K562 (cell line): ENCODE data around the gene TMEM150C. TPM values are rescaled to one million over a fixed set of nuclear protein-coding genes. Genes with fewer than 3 reads are reported as not detected.

Source experiments
- ATAC-seq: fragments of 200-7000 bp; cut with Tn5 transposase; 3 replicates; pipeline ENCODE4 v1.9.1; 2020; ENCODE audit warnings: moderate library complexity
- Bru-seq: library from RNA; stranded (reverse); fragments of 400-500 nt; gene quantifications from one replicate; lab custom pipeline; 2021; lab: Mats Ljungman, UMichigan
- BruChase-seq, 2 experiments: library from RNA; stranded (reverse); fragments of 400-500 nt; gene quantifications; one replicate each; lab custom pipeline; 2021; lab: Mats Ljungman, UMichigan
- BruUV-seq: library from RNA; stranded (reverse); fragments of 400-500 nt; replicated peaks from 2 replicates; lab custom pipeline; 2021; lab: Mats Ljungman, UMichigan
- CTCF ChIA-PET: fragments of 300-600 bp; formaldehyde crosslinking; extraction: SDS; loops from one replicate; lab custom pipeline; 2021; ENCODE audit warnings: low intra/inter-chr PET ratio; lab: Yijun Ruan, JAX
- POLR2A ChIA-PET: fragments of 300-600, 350-650 bp; sonication (Branson Sonifier 250); formaldehyde crosslinking; extraction: SDS; loops from one replicate; lab custom pipeline; 2021; ENCODE audit warnings: antibody characterized with exemption, inconsistent platforms; lab: Yijun Ruan, JAX
- DNase-seq, 4 experiments: peaks; one replicate each; pipeline versions ENCODE4 v3.0.0 to v3.0.0-alpha.2; 2011 to 2018; ENCODE audit warnings: low spot score in 3 of 4, mixed read lengths in 3 of 4; ENCODE audit errors: extremely low read depth in 1 of 4
- FAIRE-seq: peaks from 2 replicates; lab custom pipeline; 2011; peaks lifted over from hg19 to GRCh38; lab: Jason Lieb, UNC
- H2AFZ ChIP-seq: 2 replicates; pipeline ENCODE4 v1.6.0; 2011; ENCODE audit warnings: low read depth, low read length, control low read depth, inconsistent platforms
- H3K27ac ChIP-seq: fragments of 200-600 bp; 3 replicates; pipeline ENCODE4 v1.8.0; 2011; ENCODE audit warnings: low read depth, mild to moderate bottlenecking, control low read depth, inconsistent platforms, low read length, moderate library complexity, mixed read lengths; ENCODE audit errors: extremely low read depth
- H3K27me3 ChIP-seq, 2 experiments: fragments of 300-600 bp in 1 of 2; 2 replicates in 1 of 2; 3 replicates in 1 of 2; pipeline versions ENCODE4 v1.6.0 to v1.8.0; 2011; ENCODE audit warnings: inconsistent platforms in 2 of 2, low read length in 2 of 2, mild to moderate bottlenecking in 1 of 2, mixed read lengths in 1 of 2, moderate library complexity in 1 of 2; ENCODE audit not compliant: control insufficient read depth in 2 of 2, insufficient read depth in 2 of 2
- H3K36me3 ChIP-seq: fragments of 300-600 bp; 3 replicates; pipeline ENCODE4 v1.8.0; 2011; ENCODE audit warnings: mild to moderate bottlenecking, low read length, inconsistent platforms; ENCODE audit not compliant: control insufficient read depth, insufficient read depth
- H3K4me1 ChIP-seq, 2 experiments: fragments of 200-600 bp in 1 of 2; replicated peaks in 1 of 2; 2 replicates in 1 of 2; 3 replicates in 1 of 2; pipeline versions ENCODE4 v1.5.1 to v1.8.0; 2011; ENCODE audit warnings: inconsistent platforms in 2 of 2, low read length in 2 of 2, mild to moderate bottlenecking in 1 of 2, mixed read lengths in 1 of 2, moderate library complexity in 1 of 2; ENCODE audit not compliant: control insufficient read depth in 2 of 2, insufficient read depth in 2 of 2
- H3K4me2 ChIP-seq: 2 replicates; pipeline ENCODE4 v1.6.1; 2011; ENCODE audit warnings: low read length, control low read depth, inconsistent platforms, mixed read lengths; ENCODE audit not compliant: insufficient read depth
- H3K4me3 ChIP-seq: fragments of 200-600 bp; sonication (generic), shearing (Covaris generic); 2 replicates; pipeline ENCODE4 v1.5.1; 2016; ENCODE audit warnings: control low read depth, inconsistent platforms
- H3K79me2 ChIP-seq: fragments of 200-600 bp; 3 replicates; pipeline ENCODE4 v1.8.0; 2011; ENCODE audit warnings: low read length, inconsistent platforms; ENCODE audit not compliant: control insufficient read depth, insufficient read depth
- H3K9ac ChIP-seq, 2 experiments: 2 replicates each; pipeline versions ENCODE4 v1.6.0 to v1.6.1; 2011; ENCODE audit warnings: low read depth in 2 of 2, low read length in 2 of 2, control low read depth in 1 of 2, inconsistent platforms in 1 of 2, mild to moderate bottlenecking in 1 of 2, mixed read lengths in 1 of 2; ENCODE audit not compliant: insufficient read depth in 1 of 2
- H3K9me1 ChIP-seq: one replicate; pipeline ENCODE4 v1.6.0; 2011; ENCODE audit warnings: inconsistent platforms, mild to moderate bottlenecking, low read length, moderate library complexity; ENCODE audit not compliant: control insufficient read depth, insufficient read depth
- H3K9me3 ChIP-seq: replicated peaks from 2 replicates; pipeline ENCODE4 v1.5.1; 2011; ENCODE audit warnings: low read depth, low read length, inconsistent platforms; ENCODE audit not compliant: control insufficient read depth, insufficient read depth
- H4K20me1 ChIP-seq: replicated peaks from 2 replicates; pipeline ENCODE4 v1.6.1; 2011; ENCODE audit warnings: low read length, inconsistent platforms, mixed read lengths; ENCODE audit not compliant: control insufficient read depth, insufficient read depth
- BRD4 ChIP-seq: fragments of 200-600 bp; sonication (generic); IDR thresholded peaks from 2 replicates; pipeline ENCODE4 v1.6.1; 2017; ENCODE audit warnings: inconsistent platforms
- ETS2 ChIP-seq: IDR thresholded peaks from 2 replicates; pipeline ENCODE4 v1.6.1; 2016; ENCODE audit warnings: borderline replicate concordance, missing genetic modification characterization, mild to moderate bottlenecking, moderate library complexity, missing compliant biosample characterization; ENCODE audit not compliant: poor library complexity, severe bottlenecking
- RBM39 ChIP-seq: fragments of 200-400 bp; formaldehyde crosslinking; optimal IDR thresholded peaks from 2 replicates; pipeline ENCODE3; 2018; ENCODE audit warnings: low read depth, low read length
- RREB1 ChIP-seq: fragments of 250-450 bp; sonication (Bioruptor Pico); IDR thresholded peaks from 2 replicates; pipeline ENCODE4 v1.4.0; 2020
- TEAD4 ChIP-seq, 2 experiments: sonication (generic) in 1 of 2; formaldehyde crosslinking in 1 of 2; IDR thresholded peaks; 2 replicates each; pipeline versions ENCODE4 v1.6.1 to v1.8.0; 2012 to 2022; ENCODE audit warnings: borderline replicate concordance in 1 of 2, inconsistent platforms in 1 of 2, low read length in 1 of 2, mild to moderate bottlenecking in 1 of 2, missing genetic modification reagents in 1 of 2
- U2AF1 ChIP-seq: fragments of 200-400 bp; formaldehyde crosslinking; optimal IDR thresholded peaks from 2 replicates; pipeline ENCODE3; 2017; ENCODE audit warnings: mild to moderate bottlenecking, low read depth, low read length, moderate library complexity
- ZNF518B ChIP-seq: fragments of 250-450 bp; sonication (Bioruptor Pico); IDR thresholded peaks from 2 replicates; pipeline ENCODE4 v1.5.0; 2021; ENCODE audit warnings: mild to moderate bottlenecking, moderate library complexity
- WGBS: fragments of 100-300 bp; shearing (Covaris generic); methylation state at CpG from one replicate; pipeline ENCODE4 v1.1.6; 2016; ENCODE audit warnings: low coverage, mixed read lengths; ENCODE audit not compliant: insufficient coverage; ENCODE audit errors: missing lambda C conversion rate; 5-methylcytosine and 5-hydroxymethylcytosine counted together
- in situ Hi-C: fragments of 300-500 bp; cut with MboI; formaldehyde crosslinking; loops from 4 replicates; pipeline ENCODE4 v1.15.0; 2018; ENCODE audit warnings: inconsistent platforms, mixed read lengths
- intact Hi-C: fragments of 100-400 bp; cut with micrococcal nuclease; formaldehyde crosslinking; loops from 2 replicates; pipeline ENCODE4 v1.14.2; 2022
- long read RNA-seq, 3 experiments: library from polyadenylated mRNA in 2 of 3; library from RNA in 1 of 3; unstranded in 2 of 3; stranded (forward) in 1 of 3; transcript quantifications; one replicate each; pipeline ENCODE4 v2.0.0, GENCODE V29; 2019 to 2022
- polyA minus RNA-seq, 3 experiments: library from RNA; depleted of rRNA, polyadenylated mRNA; stranded (reverse); fragments of >200 nt; gene quantifications; 2 replicates each; pipeline ENCODE4 v1.2.3, GENCODE V29; 2011
- polyA plus RNA-seq, 8 experiments: library from polyadenylated mRNA; depleted of rRNA in 4 of 8; stranded (reverse) in 5 of 8; unstranded in 3 of 8; fragments of >200 nt; fragmentation: Nextera tagmentation in 2 of 8; fragmentation: Illumina TruSeq in 1 of 8; extraction: Ambion mirVana in 2 of 8; extraction: Trizol in 1 of 8; gene quantifications; 2 replicates each; pipeline versions ENCODE4 v1.2.1 to v1.2.3, GENCODE V29; 2011 to 2014; ENCODE audit warnings: inconsistent platforms in 1 of 8, missing spikeins in 1 of 8
- total RNA-seq, 7 experiments: library from RNA; depleted of rRNA in 6 of 7; stranded (reverse); fragments of >200 nt in 6 of 7; fragmentation: Illumina TruSeq in 2 of 7; extraction: Trizol in 2 of 7; gene quantifications; 2 replicates each; pipeline versions ENCODE4 v1.2.1 to v1.2.3, GENCODE V29; 2011 to 2021; ENCODE audit warnings: low replicate concordance in 1 of 7

TMEM150C gene
- not detected in 2 replicates for total RNA-seq (2011; cell fraction: chromatin; rRNA removed; ENCODE audit: low replicate concordance)
- total RNA-seq (2011; cell fraction: nucleolus; rRNA removed) = not detected in 2 replicates
- total RNA-seq (2011; cell fraction: nucleoplasm; rRNA removed) = not detected in 2 replicates
- total RNA-seq (2014; rRNA removed) (not detected in 2 replicates), total RNA-seq (2014; rRNA removed; fragmentation: Illumina TruSeq; extraction: Trizol) (not detected in 2 replicates), total RNA-seq (2015; rRNA removed; fragmentation: Illumina TruSeq; extraction: Trizol) (not detected in 2 replicates), total RNA-seq (2021) (0.07 TPM in 2 replicates), polyA plus RNA-seq (2011; rRNA removed) (not detected in 2 replicates), polyA plus RNA-seq (2014; fragmentation: Illumina TruSeq; extraction: Trizol) (not detected in 2 replicates), polyA plus RNA-seq (2014; fragmentation: Nextera tagmentation; extraction: Ambion mirVana) (not detected), polyA plus RNA-seq (2014; rRNA removed) (not detected in 2 replicates), polyA minus RNA-seq (2011; rRNA and poly(A)+ RNA removed) (not detected in 2 replicates), Bru-seq, nascent RNA (not detected), BruChase-seq, experiment 1, labeled RNA remaining after a 2-hour chase (percentile 1 among the genes with signal in this experiment), BruChase-seq, experiment 2, labeled RNA remaining after a 6-hour chase (percentile 1 among the genes with signal in this experiment)
- polyA plus RNA-seq (2011; cell fraction: cytosol; rRNA removed) = not detected in 2 replicates
- polyA plus RNA-seq (2011; cell fraction: nucleus; rRNA removed) = not detected in 2 replicates
- not detected in 2 replicates for polyA plus RNA-seq (2012)
- polyA minus RNA-seq (2011; cell fraction: cytosol; rRNA and poly(A)+ RNA removed) = not detected in 2 replicates
- not detected in 2 replicates for polyA minus RNA-seq (2011; cell fraction: nucleus; rRNA and poly(A)+ RNA removed)
- long read RNA-seq, experiment 1 = 0 reads
- long read RNA-seq, experiment 2 = 0 reads
- long read RNA-seq, experiment 3 = 0 reads

DNA sequence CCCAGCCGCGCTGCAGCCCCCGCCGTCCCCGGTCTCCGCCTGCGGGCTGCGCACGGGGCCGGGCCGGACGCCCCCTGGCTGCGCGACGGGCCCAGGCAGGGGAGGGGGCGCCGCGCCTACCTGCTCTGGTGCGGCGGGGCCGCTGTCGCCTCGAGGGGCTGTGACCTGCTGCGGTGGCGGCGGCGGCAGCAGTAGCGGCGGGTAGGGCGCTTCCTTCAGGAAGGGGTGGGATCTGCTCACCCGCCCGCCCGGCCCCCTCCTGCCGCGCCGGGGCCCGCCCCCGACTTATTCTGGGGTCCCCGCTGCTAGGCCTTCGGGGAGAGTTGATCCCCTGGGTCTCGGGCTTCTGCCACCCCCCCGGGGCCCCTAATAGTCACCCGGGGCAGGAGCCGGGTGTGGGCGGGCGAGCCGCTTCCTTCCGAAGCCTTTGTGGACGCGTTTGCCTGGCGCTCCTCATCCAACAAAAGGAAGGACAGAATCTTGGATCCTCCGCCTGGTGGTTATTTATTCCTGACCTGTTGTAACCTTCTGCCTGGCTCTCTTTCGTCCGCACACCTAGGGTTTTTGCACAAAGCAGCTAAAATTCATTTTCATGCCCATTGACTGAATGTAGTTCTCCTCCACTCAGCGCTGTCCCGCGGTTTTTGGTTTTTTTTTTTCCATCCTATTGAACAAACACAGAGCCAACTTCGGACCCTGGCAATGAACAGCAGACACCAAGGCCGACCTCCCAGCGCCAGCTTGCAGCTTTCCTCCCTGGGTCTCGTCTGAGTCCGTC lies at the start of gene TMEM150C:
Gene TMEM150C, minus strand, starts transcription at position 203 of the 778 bp plus-strand sequence. CDS start 57,331 bp downstream, outside the sequence.
- in situ Hi-C loops (no loop called here), intact Hi-C loops (no loop called here)
- ChIA-PET CTCF (no interaction called here), POLR2A (no interaction called here)
- BruUV-seq = no TSS peak
- no peak for ATAC-seq
- peaks cover 37 to 69% of the 10 kb centered on the region in 2 experiments; a peak in 4 of 5 replicates for H3K27me3 ChIP-seq
- no peak within 1 kb of the TSS for H3K4me3 ChIP-seq
- no peaks in the 10 kb centered on the region; a peak in 1 of 5 replicates for H3K4me1 ChIP-seq
- no peak for FAIRE-seq
- no peak within 1 kb of the TSS for H3K4me2 ChIP-seq
- no peak within 1 kb of the TSS for H2AFZ ChIP-seq
- DNase-seq = no peak
- no peaks in the 10 kb centered on the region for H3K9me3 ChIP-seq
- WGBS = 24% methylated on average over 19 of the region's 62 CpGs
- H4K20me1 ChIP-seq = no peaks in the 10 kb centered on the region
- H3K36me3 ChIP-seq = no peaks in the 10 kb centered on the region
- no peak within 1 kb of the TSS for H3K27ac ChIP-seq
- H3K79me2 ChIP-seq = no peaks in the 10 kb centered on the region
- no peak within 1 kb of the TSS for H3K9ac ChIP-seq
- no peaks in the 10 kb centered on the region for H3K9me1 ChIP-seq
- TF ChIP-seq ETS2 (no peak), RREB1 (CRISPR knock-in tag) (no peak), ZNF518B (CRISPR knock-in tag) (no peak), BRD4 (no peak), TEAD4 (IDR thresholded peaks at IDR 0.05; ENCODE audit: low read length) (no peak), TEAD4 (CRISPR knock-in tag; IDR thresholded peaks at IDR 0.05; ENCODE audit: borderline replicate concordance) (no peak), RBM39 (no peak), U2AF1 (no peak)
